ENCODE results near the gene COL4A3.

DNA sequence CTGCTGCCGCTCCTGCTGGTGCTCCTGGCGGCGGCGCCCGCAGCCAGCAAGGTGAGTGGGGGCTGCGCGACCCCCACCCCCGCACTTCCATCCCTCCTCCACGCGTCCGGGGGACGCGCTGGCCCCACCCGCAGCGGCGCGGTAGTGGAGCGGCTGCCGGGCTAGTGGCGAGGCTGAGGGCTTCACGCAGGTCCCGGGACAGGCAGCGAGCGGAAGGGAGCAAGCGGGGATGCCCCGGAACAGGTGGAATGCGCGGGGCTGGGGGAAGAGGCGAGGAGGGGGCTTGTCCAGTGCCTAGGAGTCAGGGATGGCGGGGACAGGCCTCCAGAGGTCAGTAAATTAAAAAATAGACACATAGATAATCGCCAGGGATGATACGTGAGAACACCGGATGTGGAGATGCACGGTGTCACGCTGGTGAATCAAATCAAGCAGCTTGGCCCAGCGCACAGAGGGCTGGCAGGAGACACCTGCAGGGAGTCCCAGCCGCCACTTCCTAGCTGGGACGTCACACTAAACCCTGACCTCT, 403 bp downstream of the COL4A3 start:
- no peak for TF ChIP-seq TAF1 (IDR thresholded peaks at IDR 0.05; ENCODE audit: borderline replicate concordance, insufficient read depth, low read length)
- no peak for TF ChIP-seq SIN3A (IDR thresholded peaks at IDR 0.05; ENCODE audit: borderline replicate concordance, insufficient read depth, low read length)
- no peak for TF ChIP-seq POLR2AphosphoS5 (IDR thresholded peaks at IDR 0.05; ENCODE audit: low read depth, low read length)

Data from PFSK-1 (cell line).